DMS153 (cell line): ENCODE results near the gene HCRT.
"Not testable (repeated sequence)": the region's sequence is repeated elsewhere in the genome, so short reads cannot be mapped to it uniquely, and the experiment has no call there.

Experiments used
- DNase-seq: peaks from one replicate; lab custom pipeline; 2025; lab: John Stamatoyannopoulos, UW

Gene HCRT

DNA sequence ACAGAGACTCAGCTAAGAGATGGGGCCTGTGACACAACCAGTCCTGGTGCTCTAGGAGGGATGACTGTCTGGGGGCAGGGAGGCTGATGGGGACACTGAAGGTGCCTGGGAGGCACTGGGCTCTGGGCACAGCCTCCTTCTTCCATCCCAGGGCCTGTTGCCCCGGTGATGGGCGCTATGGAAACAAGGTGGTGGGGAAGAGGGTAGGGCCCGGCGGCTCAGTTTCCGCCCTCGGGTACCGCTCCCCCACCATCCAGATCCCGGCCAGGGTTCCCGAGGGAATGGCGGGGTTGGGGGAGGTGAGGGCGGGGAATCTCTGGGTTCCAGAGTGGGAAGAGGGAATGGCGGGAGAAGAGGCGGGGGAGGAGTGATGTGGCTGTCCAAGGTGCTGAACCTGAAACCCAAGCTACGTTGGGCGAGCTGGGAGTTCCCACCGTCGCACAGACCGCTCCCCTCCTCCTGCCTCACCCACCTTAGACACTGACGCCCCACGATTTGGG lies 5.3 kb downstream of the HCRT start:
- peak; percentile 59 for DNase-seq

DNA sequence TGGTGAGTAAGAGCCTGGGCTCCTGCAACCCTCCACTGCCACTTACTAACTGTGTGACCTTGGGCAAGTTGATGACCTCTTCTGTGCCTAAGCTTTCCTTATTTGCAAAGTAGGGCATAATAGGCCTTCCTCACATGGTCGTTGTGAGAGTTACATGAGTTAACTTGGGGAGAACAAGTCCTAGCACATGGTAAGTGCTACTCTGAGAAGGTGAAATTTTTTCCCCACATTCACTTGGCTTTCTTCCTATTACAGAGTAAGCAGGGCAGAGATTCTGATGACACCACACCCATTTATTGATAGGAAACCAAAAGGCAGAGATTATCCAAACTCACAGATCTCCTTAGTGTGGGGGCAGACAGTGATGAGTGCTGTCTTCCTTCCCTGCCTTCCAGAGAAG lies 5.9 kb downstream of the HCRT start:
- DNase-seq, result no peak

DNA sequence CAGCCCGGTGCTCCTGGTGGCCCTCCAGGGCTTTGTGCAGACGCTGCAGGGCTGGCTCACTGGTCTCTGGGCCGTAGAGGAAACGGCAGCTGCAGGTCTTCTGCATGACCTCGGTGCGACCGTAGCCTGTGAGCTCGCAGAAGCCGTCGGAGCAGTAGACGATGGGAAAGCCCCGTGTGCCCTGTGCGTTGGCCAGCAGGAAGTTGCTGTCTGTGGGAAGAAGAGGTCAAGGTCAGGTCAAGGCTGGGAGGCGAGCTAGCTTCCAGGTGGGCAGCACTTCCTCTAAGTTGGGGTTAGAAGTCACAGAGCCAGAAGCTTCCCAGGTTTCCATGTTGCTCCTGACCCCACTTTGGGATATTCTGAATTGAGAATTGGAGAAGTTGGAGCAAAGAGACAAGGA lies 6.4 kb downstream of the HCRT start:
- no peak for DNase-seq

- no peak for DNase-seq
Measured at GRCh38 chr17:42177684-42178083, 7.6 kb downstream of the HCRT start.

DNA sequence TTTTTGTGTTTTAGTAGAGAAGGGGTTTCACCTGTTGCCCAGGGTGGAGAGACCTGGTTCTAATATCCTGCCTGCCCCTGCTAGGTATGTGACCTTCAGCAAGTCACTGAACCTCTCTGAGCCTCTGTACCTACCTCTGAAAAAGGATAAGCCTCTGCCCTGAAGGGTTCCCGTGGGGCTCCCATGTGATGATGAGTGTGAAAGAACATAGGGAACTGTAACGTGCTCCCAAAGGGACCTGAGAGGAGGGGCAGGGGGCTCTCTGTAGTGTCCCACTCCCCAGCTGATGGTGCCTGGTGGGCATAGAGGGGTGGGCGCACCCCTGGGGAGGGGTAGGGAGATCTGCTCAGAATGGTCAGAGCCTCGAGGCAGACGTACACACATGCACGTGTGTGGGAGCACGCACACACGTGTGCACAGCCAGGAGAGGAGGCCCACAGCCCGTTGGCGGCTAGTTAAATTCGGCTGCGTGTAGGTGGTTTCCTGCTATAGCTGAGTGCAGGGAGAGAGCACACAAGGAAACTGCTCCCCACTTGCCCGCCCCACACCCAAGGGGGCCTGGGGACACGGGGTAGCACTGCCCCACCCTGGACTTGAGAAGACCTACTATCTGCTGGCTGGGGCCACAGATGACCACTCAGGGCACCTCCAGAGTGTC lies 11.0 kb downstream of the HCRT start:
- DNase-seq, result no peak

GRCh38 chr17:42171831-42172230 lies 13.4 kb downstream of the HCRT start:
- DNase-seq, result no peak

- DNase-seq, result no peak
Measured at GRCh38 chr17:42169351-42169750, 15.9 kb downstream of the HCRT start.

GRCh38 chr17:42167807-42168206 lies 17.4 kb downstream of the HCRT start:
- no peak for DNase-seq

- no peak for DNase-seq
Measured at GRCh38 chr17:42166196-42166763, 19.0 kb downstream of the HCRT start.

DNA sequence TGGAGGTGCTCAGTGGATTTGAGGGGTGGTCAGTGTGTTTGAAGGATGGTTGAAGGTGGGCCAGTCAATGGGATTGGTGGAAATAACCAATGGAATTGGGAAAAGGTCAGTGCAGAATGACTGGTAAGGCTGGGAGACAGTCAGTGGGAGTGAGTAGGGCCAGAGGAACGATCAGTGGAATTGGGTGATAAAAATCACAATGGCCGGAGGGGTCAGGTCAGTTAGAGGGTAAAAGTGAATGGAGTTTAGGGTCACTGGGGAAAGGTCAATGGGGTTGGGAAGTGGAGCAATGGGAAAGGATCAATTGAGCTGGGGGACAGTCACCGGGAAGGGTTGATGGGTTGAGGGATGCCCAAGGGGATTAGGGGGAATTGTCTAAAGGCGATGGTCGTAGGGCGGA lies 19.5 kb downstream of the HCRT start:
- no peak for DNase-seq

GRCh38 chr17:42163696-42164407 lies 21.4 kb downstream of the HCRT start:
- no peak for DNase-seq

GRCh38 chr17:42163113-42163512 lies 22.1 kb downstream of the HCRT start:
- DNase-seq, result no peak

GRCh38 chr17:42160531-42160910 lies 24.7 kb downstream of the HCRT start:
- no peak for DNase-seq

GRCh38 chr17:42159796-42160530 lies 25.3 kb downstream of the HCRT start:
- no peak for DNase-seq

GRCh38 chr17:42155614-42156045 lies 29.6 kb downstream of the HCRT start:
- no peak for DNase-seq

DNA sequence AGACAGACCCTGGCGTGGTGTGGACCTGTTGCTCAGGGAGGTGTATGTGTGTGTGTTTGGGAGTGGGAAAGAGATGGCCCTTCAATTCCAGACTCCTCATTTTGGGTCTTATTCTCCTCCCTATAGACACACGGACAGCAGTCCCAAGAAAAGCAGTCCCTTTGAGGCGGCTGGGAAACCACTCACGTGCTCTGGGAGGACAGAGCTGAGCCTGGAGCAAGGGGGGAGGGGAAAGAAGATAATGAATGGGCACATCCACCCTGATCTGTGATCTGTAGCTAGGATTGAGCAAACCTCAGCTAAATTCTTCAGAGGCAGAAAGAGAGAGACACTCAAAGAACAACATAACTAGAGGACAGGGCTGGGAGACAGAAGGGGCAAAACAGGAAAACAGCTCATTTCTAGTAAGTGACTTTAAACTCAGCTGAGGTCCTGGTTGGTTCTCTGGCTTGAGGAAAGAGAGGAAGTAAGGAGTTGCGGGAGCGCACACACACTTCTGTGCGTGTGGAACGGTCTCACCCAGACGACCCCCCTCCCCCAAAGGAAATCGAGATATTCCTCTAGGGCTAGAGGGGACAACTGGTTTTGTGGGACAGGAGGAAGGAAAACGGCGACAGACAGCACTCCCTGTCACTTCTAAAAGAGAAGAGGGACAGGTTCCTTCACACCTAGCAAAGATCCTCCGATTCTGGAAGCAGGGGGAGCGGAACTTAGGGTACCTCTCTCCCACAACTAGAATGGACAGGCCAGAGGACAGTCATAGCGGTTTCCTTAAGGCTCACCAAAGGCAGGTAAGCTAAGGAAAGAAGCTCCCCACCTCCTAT lies 31.1 kb downstream of the HCRT start:
- DNase-seq, result no peak

DNA sequence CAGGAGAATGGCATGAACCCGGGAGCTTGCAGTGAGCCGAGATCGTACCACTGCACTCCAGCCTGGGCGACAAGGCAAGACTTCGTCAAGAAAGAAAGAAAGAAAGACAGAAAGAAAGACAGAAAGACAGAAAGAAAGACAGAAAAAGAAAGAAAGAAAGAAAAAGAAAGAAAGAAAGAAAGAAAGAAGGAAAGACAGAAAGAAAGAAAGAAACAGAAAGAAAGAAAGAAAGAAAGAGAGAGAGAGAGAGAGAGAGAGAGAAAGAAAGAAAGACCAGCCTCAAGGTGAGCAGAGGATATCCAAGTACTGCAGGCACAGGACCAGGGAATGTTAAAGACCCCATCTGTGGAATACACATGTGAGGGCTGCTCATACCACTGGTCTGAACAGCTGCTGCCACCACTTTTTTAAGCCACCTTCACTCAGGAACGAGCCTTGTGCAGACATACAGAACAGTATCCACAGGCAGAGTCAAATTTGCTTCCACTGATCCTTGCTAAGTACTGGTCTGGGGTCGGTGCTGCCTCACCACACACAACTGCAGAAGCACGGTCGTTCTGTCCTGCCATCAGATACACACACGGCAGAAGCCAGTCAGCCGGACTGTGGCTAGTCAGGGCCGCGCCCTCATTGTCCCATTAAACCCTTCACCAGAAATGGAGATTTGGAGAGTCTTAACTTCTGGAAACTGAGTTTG lies 38.2 kb downstream of the HCRT start:
- DNase-seq, result no peak

DNA sequence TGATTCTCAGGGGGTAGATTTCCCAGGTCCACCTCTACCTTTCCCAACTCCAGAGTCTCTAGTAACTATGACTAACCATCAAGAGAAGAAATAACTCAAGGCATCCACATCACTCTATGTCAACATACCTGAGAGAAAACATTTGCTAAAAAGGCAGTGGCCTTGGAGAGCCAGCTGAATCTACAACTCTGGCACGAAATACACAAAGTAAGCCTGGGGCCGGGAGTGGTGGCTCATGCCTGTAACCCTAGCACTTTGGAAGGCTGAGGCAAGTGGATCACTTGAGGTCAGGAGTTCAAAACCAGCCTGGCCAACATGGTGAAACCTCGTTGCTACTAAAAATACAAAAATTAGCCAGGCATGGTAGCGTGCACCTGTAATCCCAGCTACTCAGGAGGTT lies 42.1 kb downstream of the HCRT start:
- not testable (repeated sequence) for DNase-seq

GRCh38 chr17:42142371-42142896 lies 42.8 kb downstream of the HCRT start:
- no peak for DNase-seq

- no peak for DNase-seq
Measured at GRCh38 chr17:42141382-42141781, 43.9 kb downstream of the HCRT start.

DNA sequence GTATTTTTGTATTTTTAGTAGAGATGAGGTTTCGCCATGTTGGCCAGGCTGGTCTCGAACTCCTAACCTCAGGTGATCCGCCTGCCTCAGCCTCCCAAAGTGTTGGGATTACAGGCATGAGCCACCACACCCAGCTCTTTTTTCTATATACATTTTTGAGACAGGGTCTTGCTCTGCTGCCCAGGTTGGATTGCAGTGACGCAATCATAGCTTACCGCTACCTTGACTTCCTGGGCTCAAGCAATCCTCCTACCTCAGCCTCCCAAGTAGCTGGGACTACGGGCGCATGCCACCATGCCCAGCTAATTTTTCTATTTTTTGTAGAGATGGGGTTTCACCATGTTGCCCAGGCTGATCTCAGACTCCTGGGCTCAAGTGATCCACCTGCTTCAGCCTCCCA lies 44.6 kb downstream of the HCRT start:
- not testable (repeated sequence) for DNase-seq
